Breast epithelium (tissue), 3 donors: ENCODE measurements around the gene SPEN. TPM values are rescaled to one million over a fixed set of nuclear protein-coding genes. Genes with fewer than 3 reads are reported as not detected.

ENCODE experiments used
- total RNA-seq, 3 donors: library from RNA; depleted of rRNA; stranded (reverse); fragments of >200 nt; gene quantifications; one replicate each; pipeline ENCODE4 v1.1.0, GENCODE V29; 2016

Gene SPEN
- total RNA-seq, 3 donors from 2014 or later, result 46.9 to 56.6 (median 51.2) TPM

Other genes with a start within 250 kb of the SPEN start
- gene DDI2, start 230.2 kb upstream of the SPEN start, total RNA-seq, result 10 to 100 TPM; 69.2 to 77.4 (median 71.0) TPM
- 10 to 100 TPM; 29.7 to 56.5 (median 41.6) TPM for gene PLEKHM2, start 163.4 kb upstream of the SPEN start, total RNA-seq
- gene SLC25A34, start 111.4 kb upstream of the SPEN start, total RNA-seq, result 1 to 10 TPM; 1.0 to 1.8 (median 1.3) TPM
- gene TMEM82, start 105.2 kb upstream of the SPEN start, total RNA-seq, result not detected
- 10 to 100 TPM; 17.4 to 73.4 (median 42.6) TPM for gene FBLIM1, start 88.9 kb upstream of the SPEN start, total RNA-seq
- 1 to 10 TPM in 2 of 3 donors, under 1 TPM in 1; 0.66 to 1.4 (median 1.2) TPM for gene UQCRHL, start 40.1 kb upstream of the SPEN start, total RNA-seq
- 10 to 100 TPM; 21.9 to 40.3 (median 38.5) TPM for gene ZBTB17, start 128.4 kb downstream of the SPEN start, total RNA-seq
- 1 to 10 TPM in 2 of 3 donors, not detected in 1; 1.3 to 2.9 TPM for gene SRARP, start 156.5 kb downstream of the SPEN start, total RNA-seq
- 100 to 1,000 TPM in 1 of 3 donors, 10 to 100 TPM in 1, 1 to 10 TPM in 1; 8.8 to 183 (median 19.0) TPM for gene HSPB7, start 170.3 kb downstream of the SPEN start, total RNA-seq
- 1 to 10 TPM in 1 of 3 donors, under 1 TPM in 2; 0.33 to 1.1 (median 0.73) TPM for gene CLCNKA, start 174.3 kb downstream of the SPEN start, total RNA-seq
- gene CLCNKB, start 196.1 kb downstream of the SPEN start, total RNA-seq, result under 1 TPM; 0.32 to 0.88 (median 0.33) TPM
- gene FAM131C, start 225.9 kb downstream of the SPEN start, total RNA-seq, result not detected